AG04450 (cell line): Measurements from ENCODE around the gene SDK1. TPM values are rescaled to one million over a fixed set of nuclear protein-coding genes. Genes with fewer than 3 reads are reported as not detected.
"Not testable (repeated sequence)": the region's sequence is repeated elsewhere in the genome, so short reads cannot be mapped to it uniquely, and the experiment has no call there.

Experiments used
- CTCF ChIA-PET: fragments of 300-600, 350-600 bp; formaldehyde crosslinking; extraction: SDS; loops from one replicate; lab custom pipeline; 2022; ENCODE audit warnings: antibody characterized with exemption, inconsistent platforms; lab: Charles Lee
- POLR2A ChIA-PET: fragments of 350-600 bp; formaldehyde crosslinking; extraction: SDS; loops from one replicate; lab custom pipeline; 2021; ENCODE audit warnings: antibody characterized with exemption, inconsistent platforms; lab: Yijun Ruan, JAX
- DNase-seq: peaks from one replicate; pipeline ENCODE4 v3.0.0-alpha.2; 2011; ENCODE audit warnings: low read depth, low spot score
- H3K27ac ChIP-seq: one replicate; pipeline ENCODE4 v1.5.1; 2012; ENCODE audit warnings: low read depth, low read length, control low read depth
- H3K27me3 ChIP-seq: one replicate; pipeline ENCODE4 v1.6.0; 2012; ENCODE audit warnings: low read length; ENCODE audit not compliant: control insufficient read depth, insufficient read depth
- H3K4me3 ChIP-seq: 2 replicates; pipeline ENCODE4 v1.5.1; 2011; ENCODE audit warnings: mild to moderate bottlenecking, low read depth, low read length, control low read depth
- H3K9me3 ChIP-seq: 2 replicates; pipeline ENCODE4 v1.5.1; 2012; ENCODE audit warnings: low read length; ENCODE audit not compliant: control insufficient read depth, insufficient read depth
- polyA plus RNA-seq: library from polyadenylated mRNA; depleted of rRNA; stranded (reverse); fragments of >200 nt; gene quantifications from 2 replicates; pipeline ENCODE4 v1.2.3, GENCODE V29; 2011
- TF ChIP-seq, protein P1 (sequence below): IDR thresholded peaks from 2 replicates; pipeline ENCODE4 v1.5.1; 2011; ENCODE audit warnings: low read depth, low read length, control low read depth, inconsistent platforms

The SDK1 gene
- polyA plus RNA-seq, 1 experiment: 2.2 TPM

DNA sequence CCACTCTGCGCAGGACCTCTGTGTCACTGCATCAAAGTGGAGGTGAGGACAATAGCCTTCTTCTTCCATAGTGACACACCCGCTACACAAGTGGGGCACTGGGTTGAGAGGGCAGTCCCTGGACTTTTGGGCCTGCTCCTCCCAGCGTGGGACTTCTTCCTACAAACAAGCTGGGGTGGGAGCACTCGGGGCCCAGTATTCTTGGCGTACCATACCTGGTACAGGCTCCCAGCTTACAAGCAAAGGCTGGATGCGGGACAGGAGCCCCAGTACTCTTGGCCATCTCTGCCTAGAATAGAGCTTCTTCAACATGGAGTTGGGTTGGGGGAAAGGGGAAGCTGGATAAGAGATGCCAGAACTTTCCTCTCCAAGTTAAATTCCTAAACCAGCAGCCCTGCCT, 954.3 kb downstream of the SDK1 start:
- Histone ChIP-seq H3K9me3 (peaks cover 48% of the 10 kb centered on the region), H3K27ac (no peak overlapping the region), H3K27me3 (no peaks in the 10 kb centered on the region), H3K4me3 (no peak overlapping the region)
- no peak for DNase-seq
- ChIA-PET CTCF (no interaction called here), POLR2A (no interaction called here)
- TF ChIP-seq, protein P1, sequence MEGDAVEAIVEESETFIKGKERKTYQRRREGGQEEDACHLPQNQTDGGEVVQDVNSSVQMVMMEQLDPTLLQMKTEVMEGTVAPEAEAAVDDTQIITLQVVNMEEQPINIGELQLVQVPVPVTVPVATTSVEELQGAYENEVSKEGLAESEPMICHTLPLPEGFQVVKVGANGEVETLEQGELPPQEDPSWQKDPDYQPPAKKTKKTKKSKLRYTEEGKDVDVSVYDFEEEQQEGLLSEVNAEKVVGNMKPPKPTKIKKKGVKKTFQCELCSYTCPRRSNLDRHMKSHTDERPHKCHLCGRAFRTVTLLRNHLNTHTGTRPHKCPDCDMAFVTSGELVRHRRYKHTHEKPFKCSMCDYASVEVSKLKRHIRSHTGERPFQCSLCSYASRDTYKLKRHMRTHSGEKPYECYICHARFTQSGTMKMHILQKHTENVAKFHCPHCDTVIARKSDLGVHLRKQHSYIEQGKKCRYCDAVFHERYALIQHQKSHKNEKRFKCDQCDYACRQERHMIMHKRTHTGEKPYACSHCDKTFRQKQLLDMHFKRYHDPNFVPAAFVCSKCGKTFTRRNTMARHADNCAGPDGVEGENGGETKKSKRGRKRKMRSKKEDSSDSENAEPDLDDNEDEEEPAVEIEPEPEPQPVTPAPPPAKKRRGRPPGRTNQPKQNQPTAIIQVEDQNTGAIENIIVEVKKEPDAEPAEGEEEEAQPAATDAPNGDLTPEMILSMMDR: no peak

DNA sequence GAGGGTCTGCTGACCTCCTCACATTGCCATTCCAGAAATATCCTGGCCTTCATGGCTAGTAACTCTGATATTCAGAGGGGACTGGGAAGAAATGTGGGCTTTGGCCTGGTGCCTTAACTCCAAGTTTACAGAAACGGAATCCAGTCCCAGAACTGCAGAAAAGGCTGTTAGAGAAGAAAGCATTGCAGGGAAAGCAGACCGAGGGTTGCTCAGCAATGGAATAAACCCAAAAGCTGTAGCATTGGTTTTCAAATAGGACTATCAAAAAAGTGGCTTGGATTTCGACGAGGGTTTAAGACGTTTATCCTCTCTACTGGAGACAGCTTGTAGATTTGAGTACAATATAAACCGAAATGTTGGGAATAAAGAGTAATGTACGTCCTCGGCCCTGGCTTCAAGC, 955.2 kb downstream of the SDK1 start:
- H3K27ac ChIP-seq: no peak overlapping the region
- H3K4me3 ChIP-seq: no peak overlapping the region
- no peak for DNase-seq
- ChIA-PET CTCF (no interaction called here), POLR2A (no interaction called here)
- H3K9me3 ChIP-seq: peaks cover 51% of the 10 kb centered on the region
- H3K27me3 ChIP-seq: no peaks in the 10 kb centered on the region
- TF ChIP-seq, protein P1: no peak

DNA sequence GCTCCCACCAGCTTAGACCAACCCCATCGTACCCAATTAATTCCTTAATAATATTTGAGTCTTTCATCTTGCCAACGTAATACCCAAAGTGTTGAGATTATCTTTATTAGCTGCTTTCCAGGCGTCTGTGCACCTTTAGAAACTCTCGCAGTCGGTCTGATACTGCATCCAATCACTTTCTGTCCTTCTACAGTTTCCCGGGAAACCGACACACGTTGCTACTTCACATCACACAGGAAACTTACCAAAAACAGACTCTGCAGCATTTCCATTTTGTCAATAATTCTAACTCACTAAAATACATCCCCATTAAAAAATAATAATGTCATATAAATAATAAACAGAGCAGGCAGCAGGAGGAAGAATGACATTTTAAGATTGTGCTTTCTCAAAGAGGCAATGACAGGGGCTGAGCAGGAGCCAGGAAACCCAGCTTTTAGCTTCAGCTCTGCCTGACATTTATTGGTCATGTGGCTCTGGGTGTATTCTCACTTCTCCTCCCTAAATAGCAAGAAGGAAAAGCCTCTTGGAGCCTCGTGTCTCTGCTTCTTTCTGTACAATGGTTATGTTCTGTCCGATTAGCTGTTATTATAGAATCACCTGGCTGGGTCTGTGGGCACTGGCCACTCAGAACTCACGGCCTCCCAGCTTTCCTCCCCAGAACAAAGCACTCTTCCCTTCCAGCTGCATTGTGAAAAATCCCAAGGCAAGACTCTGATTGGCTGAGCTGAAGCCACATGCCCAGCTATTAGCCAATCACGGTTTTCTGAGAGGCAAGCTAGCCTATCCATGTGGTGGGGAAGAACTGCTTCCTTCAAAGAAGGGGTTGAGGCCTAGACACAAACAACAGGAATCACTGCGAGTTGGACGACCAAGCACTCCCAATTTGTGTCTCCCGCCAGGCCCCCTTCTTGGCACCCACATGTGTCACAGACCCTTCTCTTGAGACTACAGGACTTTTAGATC, 956.4 kb downstream of the SDK1 start:
- ChIA-PET CTCF (no interaction called here), POLR2A (no interaction called here)
- no peak overlapping the region for H3K27ac ChIP-seq

DNA sequence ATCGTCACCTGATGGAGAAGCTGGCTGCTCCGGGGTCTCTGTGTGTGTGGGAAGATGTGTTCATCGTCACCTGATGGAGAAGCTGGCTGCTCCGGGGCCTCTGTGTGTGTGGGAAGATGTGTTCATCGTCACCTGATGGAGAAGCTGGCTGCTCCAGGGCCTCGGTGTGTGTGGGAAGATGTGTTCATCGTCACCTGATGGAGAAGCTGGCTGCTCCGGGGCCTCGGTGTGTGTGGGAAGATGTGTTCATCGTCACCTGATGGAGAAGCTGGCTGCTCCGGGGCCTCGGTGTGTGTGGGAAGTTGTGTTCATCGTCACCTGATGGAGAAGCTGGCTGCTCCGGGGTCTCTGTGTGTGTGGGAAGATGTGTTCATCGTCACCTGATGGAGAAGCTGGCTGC, 959.1 kb downstream of the SDK1 start:
- H3K27ac ChIP-seq, DNase-seq, CTCF ChIA-PET, H3K27me3 ChIP-seq, POLR2A ChIA-PET, H3K4me3 ChIP-seq: not testable (repeated sequence)
- H3K9me3 ChIP-seq: peaks cover 71% of the 10 kb centered on the region

More for the DNA sequence above, 956.4 kb downstream of the SDK1 start:
- Histone ChIP-seq H3K4me3 (no peak overlapping the region), H3K9me3 (peaks cover 59% of the 10 kb centered on the region), H3K27me3 (no peaks in the 10 kb centered on the region)
- no peak for DNase-seq
- TF ChIP-seq, protein P1: no peak

DNA sequence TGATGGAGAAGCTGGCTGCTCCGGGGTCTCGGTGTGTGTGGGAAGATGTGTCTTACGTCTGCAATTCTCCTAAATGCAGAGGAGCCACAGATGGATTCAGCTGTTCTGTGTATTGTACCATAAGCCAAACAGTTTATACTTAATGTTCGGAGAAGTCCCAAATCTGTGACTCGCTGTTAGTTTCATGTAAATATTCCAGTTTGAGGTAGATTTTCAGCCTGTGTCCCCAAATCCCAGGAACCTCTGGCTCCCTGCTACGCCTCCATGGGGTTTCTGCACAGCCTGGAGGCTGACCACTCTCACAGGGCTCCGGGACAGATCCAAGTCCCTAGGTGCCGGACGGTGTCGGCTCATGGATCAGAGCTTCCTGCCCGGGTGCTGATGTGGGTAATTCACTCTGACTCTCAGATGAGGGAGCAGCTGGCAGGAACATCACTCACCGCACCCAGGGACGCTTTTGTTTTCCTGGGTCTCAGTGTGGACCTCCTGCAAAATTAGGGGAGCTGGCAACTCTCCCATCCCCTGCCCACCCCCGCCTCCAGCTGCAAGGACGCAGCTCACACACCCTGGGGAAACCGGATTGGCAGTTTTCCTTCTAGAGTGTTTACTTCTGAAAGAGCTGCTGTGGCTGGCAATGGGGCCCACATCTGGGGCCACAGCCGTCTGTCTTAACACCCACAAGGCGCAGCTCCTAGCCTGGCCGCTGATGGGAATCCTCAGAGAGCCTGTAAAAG, 960.0 kb downstream of the SDK1 start:
- H3K27me3 ChIP-seq: no peaks in the 10 kb centered on the region
- TF ChIP-seq, protein P1: no peak
- H3K27ac ChIP-seq: no peak overlapping the region
- ChIA-PET CTCF (no interaction called here), POLR2A (no interaction called here)
- no peak overlapping the region for H3K4me3 ChIP-seq
- no peak for DNase-seq
- H3K9me3 ChIP-seq: peaks cover 71% of the 10 kb centered on the region
